Liver (tissue), 9 donors: ENCODE measurements around the gene DHRS7. TPM values are rescaled to one million over a fixed set of nuclear protein-coding genes. Genes with fewer than 3 reads are reported as not detected.

Experiments
- DNase-seq: peaks from one replicate; pipeline ENCODE4 v3.0.0-alpha.2; 2017; ENCODE audit warnings: low spot score
- H3K27ac ChIP-seq, 2 donors: one replicate each; pipeline ENCODE4 v1.7.0; 2013; ENCODE audit warnings: inconsistent platforms in 2 of 2, low read length in 2 of 2, control low read depth in 1 of 2, low read depth in 1 of 2, mild to moderate bottlenecking in 1 of 2
- H3K27me3 ChIP-seq, 4 donors: one replicate each; pipeline versions ENCODE4 v1.6.1 to v1.7.0; 2013; ENCODE audit warnings: low read length in 3 of 4, inconsistent platforms in 1 of 4, mild to moderate bottlenecking in 1 of 4, moderate library complexity in 1 of 4; ENCODE audit not compliant: control insufficient read depth in 4 of 4, insufficient read depth in 4 of 4
- H3K36me3 ChIP-seq, 4 donors: one replicate each; pipeline versions ENCODE4 v1.6.1 to v1.7.0; 2013; ENCODE audit warnings: low read length in 3 of 4, mild to moderate bottlenecking in 3 of 4, low read depth in 1 of 4, moderate library complexity in 1 of 4; ENCODE audit not compliant: control insufficient read depth in 4 of 4, insufficient read depth in 3 of 4
- H3K4me1 ChIP-seq, 4 donors: one replicate each; pipeline versions ENCODE4 v1.6.1 to v1.7.0; 2013; ENCODE audit warnings: low read length in 3 of 4, mild to moderate bottlenecking in 3 of 4, moderate library complexity in 1 of 4; ENCODE audit not compliant: control insufficient read depth in 4 of 4, insufficient read depth in 4 of 4
- H3K4me3 ChIP-seq, 3 donors: one replicate each; pipeline versions ENCODE4 v1.6.1 to v1.7.0; 2013; ENCODE audit warnings: low read length in 3 of 3, control low read depth in 1 of 3, low read depth in 1 of 3, mild to moderate bottlenecking in 1 of 3
- H3K9ac ChIP-seq, 2 donors: one replicate each; pipeline ENCODE4 v1.7.0; 2013; ENCODE audit warnings: low read length in 2 of 2, mild to moderate bottlenecking in 2 of 2, moderate library complexity in 2 of 2, control low read depth in 1 of 2, low read depth in 1 of 2
- H3K9me3 ChIP-seq, 4 donors: one replicate each; pipeline versions ENCODE4 v1.6.1 to v1.7.0; 2013; ENCODE audit warnings: low read length in 3 of 4; ENCODE audit not compliant: control insufficient read depth in 4 of 4
- EGR1 ChIP-seq, 2 donors: IDR thresholded peaks; 2 replicates each; pipeline ENCODE4 v1.6.1; 2016 to 2018; ENCODE audit warnings: antibody characterized with exemption in 2 of 2, low read depth in 2 of 2
- FOXA1 ChIP-seq: IDR thresholded peaks from 2 replicates; pipeline ENCODE4 v1.6.1; 2016; ENCODE audit warnings: antibody characterized with exemption
- FOXA2 ChIP-seq: IDR thresholded peaks from 2 replicates; pipeline ENCODE4 v1.6.1; 2016; ENCODE audit warnings: antibody characterized with exemption
- GABPA ChIP-seq, 2 donors: IDR thresholded peaks in 1 of 2; conservative IDR thresholded peaks in 1 of 2; 2 replicates each; pipeline ENCODE4 v1.6.1; 2016; ENCODE audit warnings: antibody characterized with exemption in 2 of 2, mild to moderate bottlenecking in 1 of 2, moderate library complexity in 1 of 2
- HNF4A ChIP-seq, 2 donors: conservative IDR thresholded peaks; 2 replicates each; pipeline ENCODE4 v1.6.1; 2016; ENCODE audit warnings: antibody characterized with exemption in 2 of 2, mild to moderate bottlenecking in 2 of 2
- HNF4G ChIP-seq: IDR thresholded peaks from 2 replicates; pipeline ENCODE4 v1.6.1; 2016; ENCODE audit warnings: antibody characterized with exemption
- JUND ChIP-seq, 2 donors: IDR thresholded peaks; 2 replicates each; pipeline ENCODE4 v1.6.1; 2016; ENCODE audit warnings: antibody characterized with exemption in 2 of 2
- NR2F2 ChIP-seq: IDR thresholded peaks from 2 replicates; pipeline ENCODE4 v1.6.1; 2016; ENCODE audit warnings: antibody characterized with exemption
- RAD21 ChIP-seq, 2 donors: IDR thresholded peaks; 2 replicates each; pipeline ENCODE4 v1.6.1; 2016; ENCODE audit warnings: antibody characterized with exemption in 2 of 2, mild to moderate bottlenecking in 2 of 2
- RXRA ChIP-seq, 2 donors: IDR thresholded peaks; 2 replicates each; pipeline ENCODE4 v1.6.1; 2017 to 2018; ENCODE audit warnings: antibody characterized with exemption in 2 of 2, mild to moderate bottlenecking in 1 of 2
- SP1 ChIP-seq: IDR thresholded peaks from 2 replicates; pipeline ENCODE4 v1.6.1; 2018; ENCODE audit warnings: antibody characterized with exemption, mild to moderate bottlenecking
- TAF1 ChIP-seq: conservative IDR thresholded peaks from 2 replicates; pipeline ENCODE4 v1.6.1; 2016; ENCODE audit warnings: antibody characterized with exemption, mild to moderate bottlenecking
- WGBS: extraction: QIAGEN DNeasy Blood & Tissue Kit; methylation state at CpG from one replicate; pipeline ENCODE4 v1.1.7; 2013; 5-methylcytosine and 5-hydroxymethylcytosine counted together
- polyA plus RNA-seq, 2 donors: library from polyadenylated mRNA; stranded (reverse) in 1 of 2; unstranded in 1 of 2; fragments of 200-250 nt in 1 of 2; fragments of >200 nt in 1 of 2; fragmentation: Nextera tagmentation in 1 of 2; extraction: Ambion mirVana in 1 of 2; gene quantifications; one replicate each; pipeline versions ENCODE4 v1.2.1 to v1.2.3, GENCODE V29; 2013 to 2015
- total RNA-seq, 2 donors: library from RNA; depleted of rRNA; stranded (reverse); fragments of >200 nt; gene quantifications; one replicate each; pipeline ENCODE4 v1.2.3, GENCODE V29; 2014
- TF ChIP-seq, protein P1 (sequence below): fragments of 150-350 bp; IDR thresholded peaks from 2 replicates; pipeline ENCODE4 v1.5.1; 2017; ENCODE audit warnings: improper control_type of control experiment, low read depth, low read length; ENCODE audit not compliant: missing input control
- TF ChIP-seq, protein P2 (sequence below): IDR thresholded peaks from 2 replicates; pipeline ENCODE4 v1.6.1; 2016; ENCODE audit warnings: antibody characterized with exemption
- TF ChIP-seq, protein P3 (sequence below): IDR thresholded peaks from 2 replicates; pipeline ENCODE4 v1.6.1; 2016; ENCODE audit warnings: antibody characterized with exemption
- TF ChIP-seq, protein P4 (sequence below): IDR thresholded peaks from 2 replicates; pipeline ENCODE4 v1.6.1; 2016; ENCODE audit warnings: antibody characterized with exemption, mild to moderate bottlenecking
- TF ChIP-seq, protein P5 (sequence below): IDR thresholded peaks from 2 replicates; pipeline ENCODE4 v1.6.1; 2016; ENCODE audit warnings: antibody characterized with exemption
- donor health status: healthy.
- donor health status: healthy.
- donor health status: healthy.
- donor health status: healthy.
- donor health status: healthy.

Gene DHRS7
- total and polyA plus RNA-seq, 4 donors: 42.1 to 180 (median 80.3) TPM

DNA sequence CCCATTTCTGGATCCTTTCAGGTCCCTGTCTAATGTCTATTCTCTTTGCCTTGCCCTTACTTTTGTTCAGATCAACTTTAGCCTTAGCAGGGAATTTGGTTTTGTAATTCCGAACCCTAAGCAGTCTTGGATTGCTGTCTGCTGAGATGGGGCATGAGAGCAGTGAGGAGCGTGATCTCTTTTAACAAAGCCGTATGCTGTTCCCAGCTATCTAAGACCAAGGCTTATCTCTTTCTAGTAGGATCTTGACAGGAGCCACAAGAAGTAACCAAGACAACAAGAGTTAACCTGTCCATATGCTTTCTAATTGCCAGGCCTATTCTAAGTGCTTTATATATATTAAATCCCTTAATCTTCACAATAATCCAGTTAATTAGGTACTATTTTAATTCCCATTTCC is 4.5 kb upstream of the DHRS7 start (continued):
- no peak for TF ChIP-seq NR2F2
- no peak for TF ChIP-seq FOXA1
- no peak for TF ChIP-seq TAF1

DNA sequence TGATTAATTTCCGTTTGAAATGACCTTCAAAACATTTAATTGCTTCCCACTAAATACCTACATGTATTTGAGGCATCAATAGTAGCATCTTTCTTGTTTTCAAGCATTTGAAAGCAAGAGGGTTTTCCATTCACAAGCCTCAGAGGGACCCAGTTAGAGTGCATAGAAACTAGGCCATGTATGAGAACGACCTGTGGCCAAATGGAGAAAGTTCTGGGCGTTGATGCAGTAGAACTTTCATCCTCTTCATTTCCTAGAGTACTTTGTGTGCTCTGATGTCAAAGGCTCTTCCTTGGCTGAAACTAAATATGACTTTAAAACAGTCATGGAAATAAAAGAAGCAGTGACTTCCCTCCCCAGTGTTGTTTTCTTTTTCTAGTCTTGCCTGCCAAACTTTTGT is 944 bp upstream of the DHRS7 start:
- H3K9me3 ChIP-seq: no peaks in the 10 kb centered on the region
- H3K36me3 ChIP-seq: no peaks in the 10 kb centered on the region
- 76% methylated on average over 3 of the region's 3 CpGs for WGBS
- H3K9ac ChIP-seq: peak overlapping the region in 1 of 2 donors; percentile 86
- no peaks in the 10 kb centered on the region for H3K27me3 ChIP-seq
- no peak overlapping the region for H3K4me3 ChIP-seq
- no peak for DNase-seq
- TF ChIP-seq HNF4G (no peak), SP1 (no peak), EGR1 (IDR thresholded peaks at IDR 0.05; ENCODE audit: low read depth in 2 of 2) (no peak), RXRA (IDR thresholded peaks at IDR 0.05) (no peak), RAD21 (IDR thresholded peaks at IDR 0.05) (no peak), FOXA1 (no peak), HNF4A (conservative IDR thresholded peaks at IDR 0.05) (no peak), GABPA (IDR thresholded peaks at IDR 0.05 in 1 of 2, conservative IDR thresholded peaks at IDR 0.05 in 1 of 2) (no peak), JUND (IDR thresholded peaks at IDR 0.05) (no peak), FOXA2 (no peak)
- TF ChIP-seq, protein P1, sequence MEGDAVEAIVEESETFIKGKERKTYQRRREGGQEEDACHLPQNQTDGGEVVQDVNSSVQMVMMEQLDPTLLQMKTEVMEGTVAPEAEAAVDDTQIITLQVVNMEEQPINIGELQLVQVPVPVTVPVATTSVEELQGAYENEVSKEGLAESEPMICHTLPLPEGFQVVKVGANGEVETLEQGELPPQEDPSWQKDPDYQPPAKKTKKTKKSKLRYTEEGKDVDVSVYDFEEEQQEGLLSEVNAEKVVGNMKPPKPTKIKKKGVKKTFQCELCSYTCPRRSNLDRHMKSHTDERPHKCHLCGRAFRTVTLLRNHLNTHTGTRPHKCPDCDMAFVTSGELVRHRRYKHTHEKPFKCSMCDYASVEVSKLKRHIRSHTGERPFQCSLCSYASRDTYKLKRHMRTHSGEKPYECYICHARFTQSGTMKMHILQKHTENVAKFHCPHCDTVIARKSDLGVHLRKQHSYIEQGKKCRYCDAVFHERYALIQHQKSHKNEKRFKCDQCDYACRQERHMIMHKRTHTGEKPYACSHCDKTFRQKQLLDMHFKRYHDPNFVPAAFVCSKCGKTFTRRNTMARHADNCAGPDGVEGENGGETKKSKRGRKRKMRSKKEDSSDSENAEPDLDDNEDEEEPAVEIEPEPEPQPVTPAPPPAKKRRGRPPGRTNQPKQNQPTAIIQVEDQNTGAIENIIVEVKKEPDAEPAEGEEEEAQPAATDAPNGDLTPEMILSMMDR: no peak
- TF ChIP-seq, protein P2, sequence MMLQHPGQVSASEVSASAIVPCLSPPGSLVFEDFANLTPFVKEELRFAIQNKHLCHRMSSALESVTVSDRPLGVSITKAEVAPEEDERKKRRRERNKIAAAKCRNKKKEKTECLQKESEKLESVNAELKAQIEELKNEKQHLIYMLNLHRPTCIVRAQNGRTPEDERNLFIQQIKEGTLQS: no peak
- TF ChIP-seq, protein P3, sequence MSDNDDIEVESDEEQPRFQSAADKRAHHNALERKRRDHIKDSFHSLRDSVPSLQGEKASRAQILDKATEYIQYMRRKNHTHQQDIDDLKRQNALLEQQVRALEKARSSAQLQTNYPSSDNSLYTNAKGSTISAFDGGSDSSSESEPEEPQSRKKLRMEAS: no peak
- TF ChIP-seq, protein P4, sequence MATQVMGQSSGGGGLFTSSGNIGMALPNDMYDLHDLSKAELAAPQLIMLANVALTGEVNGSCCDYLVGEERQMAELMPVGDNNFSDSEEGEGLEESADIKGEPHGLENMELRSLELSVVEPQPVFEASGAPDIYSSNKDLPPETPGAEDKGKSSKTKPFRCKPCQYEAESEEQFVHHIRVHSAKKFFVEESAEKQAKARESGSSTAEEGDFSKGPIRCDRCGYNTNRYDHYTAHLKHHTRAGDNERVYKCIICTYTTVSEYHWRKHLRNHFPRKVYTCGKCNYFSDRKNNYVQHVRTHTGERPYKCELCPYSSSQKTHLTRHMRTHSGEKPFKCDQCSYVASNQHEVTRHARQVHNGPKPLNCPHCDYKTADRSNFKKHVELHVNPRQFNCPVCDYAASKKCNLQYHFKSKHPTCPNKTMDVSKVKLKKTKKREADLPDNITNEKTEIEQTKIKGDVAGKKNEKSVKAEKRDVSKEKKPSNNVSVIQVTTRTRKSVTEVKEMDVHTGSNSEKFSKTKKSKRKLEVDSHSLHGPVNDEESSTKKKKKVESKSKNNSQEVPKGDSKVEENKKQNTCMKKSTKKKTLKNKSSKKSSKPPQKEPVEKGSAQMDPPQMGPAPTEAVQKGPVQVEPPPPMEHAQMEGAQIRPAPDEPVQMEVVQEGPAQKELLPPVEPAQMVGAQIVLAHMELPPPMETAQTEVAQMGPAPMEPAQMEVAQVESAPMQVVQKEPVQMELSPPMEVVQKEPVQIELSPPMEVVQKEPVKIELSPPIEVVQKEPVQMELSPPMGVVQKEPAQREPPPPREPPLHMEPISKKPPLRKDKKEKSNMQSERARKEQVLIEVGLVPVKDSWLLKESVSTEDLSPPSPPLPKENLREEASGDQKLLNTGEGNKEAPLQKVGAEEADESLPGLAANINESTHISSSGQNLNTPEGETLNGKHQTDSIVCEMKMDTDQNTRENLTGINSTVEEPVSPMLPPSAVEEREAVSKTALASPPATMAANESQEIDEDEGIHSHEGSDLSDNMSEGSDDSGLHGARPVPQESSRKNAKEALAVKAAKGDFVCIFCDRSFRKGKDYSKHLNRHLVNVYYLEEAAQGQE: no peak
- TF ChIP-seq, protein P5, sequence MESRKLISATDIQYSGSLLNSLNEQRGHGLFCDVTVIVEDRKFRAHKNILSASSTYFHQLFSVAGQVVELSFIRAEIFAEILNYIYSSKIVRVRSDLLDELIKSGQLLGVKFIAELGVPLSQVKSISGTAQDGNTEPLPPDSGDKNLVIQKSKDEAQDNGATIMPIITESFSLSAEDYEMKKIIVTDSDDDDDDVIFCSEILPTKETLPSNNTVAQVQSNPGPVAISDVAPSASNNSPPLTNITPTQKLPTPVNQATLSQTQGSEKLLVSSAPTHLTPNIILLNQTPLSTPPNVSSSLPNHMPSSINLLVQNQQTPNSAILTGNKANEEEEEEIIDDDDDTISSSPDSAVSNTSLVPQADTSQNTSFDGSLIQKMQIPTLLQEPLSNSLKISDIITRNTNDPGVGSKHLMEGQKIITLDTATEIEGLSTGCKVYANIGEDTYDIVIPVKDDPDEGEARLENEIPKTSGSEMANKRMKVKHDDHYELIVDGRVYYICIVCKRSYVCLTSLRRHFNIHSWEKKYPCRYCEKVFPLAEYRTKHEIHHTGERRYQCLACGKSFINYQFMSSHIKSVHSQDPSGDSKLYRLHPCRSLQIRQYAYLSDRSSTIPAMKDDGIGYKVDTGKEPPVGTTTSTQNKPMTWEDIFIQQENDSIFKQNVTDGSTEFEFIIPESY: no peak
- H3K27ac ChIP-seq: no peak overlapping the region
- H3K4me1 ChIP-seq: peaks cover 5 to 19% (median 10%) of the 10 kb centered on the region in 4 donors
